ENCODE results near the gene NR1D1. TPM values are rescaled to one million over a fixed set of nuclear protein-coding genes. Genes with fewer than 3 reads are reported as not detected.

NR1D1 gene
- total RNA-seq, 1 donor from 2014 or later, result 21.5 TPM

Other genes with a start within 250 kb of the NR1D1 start
- 0.42 TPM for gene IKZF3, start 236.3 kb downstream of the NR1D1 start, total RNA-seq
- gene ZPBP2, start 232.4 kb downstream of the NR1D1 start, total RNA-seq, result not detected
- 2.6 TPM for gene GSDMB, start 182.0 kb downstream of the NR1D1 start, total RNA-seq
- gene ORMDL3, start 173.0 kb downstream of the NR1D1 start, total RNA-seq, result 35.6 TPM
- not detected for gene LRRC3C, start 172.9 kb downstream of the NR1D1 start, total RNA-seq
- 0.52 TPM for gene GSDMA, start 137.6 kb downstream of the NR1D1 start, total RNA-seq
- gene PSMD3, start 119.8 kb downstream of the NR1D1 start, total RNA-seq, result 83.4 TPM
- gene CSF3, start 85.1 kb downstream of the NR1D1 start, total RNA-seq, result not detected
- gene MED24, start 46.2 kb downstream of the NR1D1 start, total RNA-seq, result 56.9 TPM
- gene THRA, start 37.6 kb downstream of the NR1D1 start, total RNA-seq, result 98.1 TPM
- gene MSL1, start 21.4 kb upstream of the NR1D1 start, total RNA-seq, result 49.1 TPM
- 48.1 TPM for gene CASC3, start 39.9 kb upstream of the NR1D1 start, total RNA-seq
- 3.8 TPM for gene RAPGEFL1, start 76.9 kb upstream of the NR1D1 start, total RNA-seq
- 11.3 TPM for gene WIPF2, start 118.7 kb upstream of the NR1D1 start, total RNA-seq
- 0.99 TPM for gene CDC6, start 187.3 kb upstream of the NR1D1 start, total RNA-seq
- 18.6 TPM for gene RARA, start 208.6 kb upstream of the NR1D1 start, total RNA-seq

Measured in left ventricle myocardium superior (tissue), 1 donor.